ENCODE data around the gene SPTBN5.

- TF ChIP-seq ATF3 (IDR thresholded peaks at IDR 0.05; ENCODE audit: borderline replicate concordance, extremely low read depth, low read depth, low read length) = no peak
- no peak for TF ChIP-seq CTCF (IDR thresholded peaks at IDR 0.05 in 2 of 3, conservative IDR thresholded peaks at IDR 0.05 in 1 of 3; ENCODE audit: control insufficient read depth in 2 of 3, extremely low read depth in 1 of 3, insufficient read depth in 1 of 3, low read depth in 3 of 3, low read length in 3 of 3)
- TF ChIP-seq ELK1 (IDR thresholded peaks at IDR 0.05; ENCODE audit: low read depth, low read length) = no peak
These were observed 43.7 kb upstream of the SPTBN5 start for GRCh38 chr15:41937568-41937923.

Measured in GM12878 (cell line).